Gastrocnemius medialis (tissue), 4 donors: ENCODE data around the gene PLOD3. TPM values are rescaled to one million over a fixed set of nuclear protein-coding genes. Genes with fewer than 3 reads are reported as not detected.

Experiments used
- ATAC-seq, 2 donors: fragments of 150-250 bp; one replicate each; pipeline ENCODE4 v1.9.1; 2016
- DNase-seq, 2 donors: peaks; one replicate each; pipeline ENCODE4 v3.0.0-alpha.2; 2019
- H3K27ac ChIP-seq, 4 donors: fragments of 200-600 bp; sonication (generic); 1 replicate in 1 of 4; 2 replicates in 3 of 4; pipeline ENCODE4 v1.5.1; 2016 to 2018; ENCODE audit warnings: mild to moderate bottlenecking in 2 of 4, moderate library complexity in 1 of 4
- H3K27me3 ChIP-seq, 3 donors: fragments of 200-600 bp; sonication (generic) in 2 of 3; 1 replicate in 1 of 3; 2 replicates in 2 of 3; pipeline versions ENCODE4 v1.5.1 to v1.6.0; 2016 to 2019; ENCODE audit warnings: mild to moderate bottlenecking in 1 of 3, moderate library complexity in 1 of 3
- H3K36me3 ChIP-seq, 2 donors: fragments of 200-600 bp; sonication (generic) in 1 of 2; one replicate each; pipeline ENCODE4 v1.5.1; 2017 to 2018
- H3K4me1 ChIP-seq, 2 donors: fragments of 200-600 bp; sonication (generic) in 1 of 2; one replicate each; pipeline ENCODE4 v1.5.1; 2016 to 2017; ENCODE audit warnings: mild to moderate bottlenecking in 2 of 2
- H3K4me3 ChIP-seq, 4 donors: fragments of 200-600 bp; sonication (generic) in 3 of 4; 1 replicate in 1 of 4; 2 replicates in 3 of 4; pipeline ENCODE4 v1.5.1; 2016 to 2019; ENCODE audit warnings: mild to moderate bottlenecking in 2 of 4
- H3K9me3 ChIP-seq, 3 donors: fragments of 200-600 bp; sonication (generic) in 2 of 3; 1 replicate in 1 of 3; 2 replicates in 2 of 3; pipeline ENCODE4 v1.5.1; 2016 to 2019
- CTCF ChIP-seq, 5 experiments: fragments of 450-650 bp in 3 of 5; fragments of 200-600 bp in 2 of 5; sonication (generic) in 2 of 5; IDR thresholded peaks in 4 of 5; conservative IDR thresholded peaks in 1 of 5; 1 replicate in 4 of 5; 2 replicates in 1 of 5; pipeline ENCODE4 v1.5.1; 2016 to 2019; ENCODE audit warnings: antibody characterized with exemption in 5 of 5, mild to moderate bottlenecking in 3 of 5, moderate library complexity in 3 of 5
- POLR2A ChIP-seq, 2 donors: fragments of 450-650 bp; IDR thresholded peaks; one replicate each; pipeline ENCODE4 v1.6.1; 2017; ENCODE audit warnings: antibody characterized with exemption in 2 of 2, mild to moderate bottlenecking in 2 of 2, moderate library complexity in 2 of 2
- in situ Hi-C, 4 donors: fragments of 200-750 bp; cut with MboI; loops; one replicate each; pipeline versions ENCODE4 v1.15.0 to v1.8.0; 2017; ENCODE audit warnings: low sequenced_read_pairs in 4 of 4
- intact Hi-C: fragments of 100-400 bp; cut with DNase I; formaldehyde crosslinking; loops from one replicate; pipeline ENCODE4 v1.15.1; 2023; ENCODE audit warnings: low total_unique reads
- total RNA-seq, 4 donors: library from RNA; depleted of rRNA; stranded (reverse); fragments of >200 nt; gene quantifications; one replicate each; pipeline versions ENCODE4 v1.1.0 to v1.2.3, GENCODE V29; 2016

The PLOD3 gene
- total RNA-seq, 4 donors from 2014 or later = 8.2 to 24.2 (median 15.5) TPM

- Histone ChIP-seq H3K27me3 (peaks cover 14 to 28% (median 18%) of the 10 kb centered on the region in 3 donors), H3K4me3 (no peak overlapping the region), H3K36me3 (no peaks in the 10 kb centered on the region), H3K27ac (no peak overlapping the region), H3K4me1 (no peaks in the 10 kb centered on the region), H3K9me3 (no peaks in the 10 kb centered on the region)
- intact Hi-C loops (no loop called here), in situ Hi-C loops (no loop called here)
- ATAC-seq = no peak
- no peak for DNase-seq
- no peak for TF ChIP-seq POLR2A (IDR thresholded peaks at IDR 0.05)
- no peak for TF ChIP-seq CTCF (IDR thresholded peaks at IDR 0.05 in 4 of 5, conservative IDR thresholded peaks at IDR 0.05 in 1 of 5)
Measured at GRCh38 chr7:101185258-101185839, 32.0 kb downstream of the PLOD3 start.

GRCh38 chr7:101180130-101180755, 37.1 kb downstream of the PLOD3 start, which contains the start of gene NAT16:
TSS of gene NAT16 (minus strand) at chr7:101180293. CDS start at chr7:101174807, 5,486 bp downstream.
- ATAC-seq (no peak), DNase-seq (no peak)
- H3K4me3 ChIP-seq = no peak within 1 kb of the TSS
- in situ Hi-C loops = no loop called here
- H3K9me3 ChIP-seq = no peaks in the 10 kb centered on the region
- peaks cover 55 to 75% (median 67%) of the 10 kb centered on the region in 3 donors for H3K27me3 ChIP-seq
- intact Hi-C loops = no loop called here
- no peaks in the 10 kb centered on the region for H3K36me3 ChIP-seq
- TF ChIP-seq POLR2A (IDR thresholded peaks at IDR 0.05) = no peak
- TF ChIP-seq CTCF (IDR thresholded peaks at IDR 0.05 in 4 of 5, conservative IDR thresholded peaks at IDR 0.05 in 1 of 5) = no peak
- H3K4me1 ChIP-seq = peaks cover 0 to 3% of the 10 kb centered on the region in 2 donors
- H3K27ac ChIP-seq = no peak within 1 kb of the TSS

- ATAC-seq (no peak), DNase-seq (no peak)
- TF ChIP-seq POLR2A (IDR thresholded peaks at IDR 0.05) = no peak
- TF ChIP-seq CTCF (IDR thresholded peaks at IDR 0.05 in 4 of 5, conservative IDR thresholded peaks at IDR 0.05 in 1 of 5) = no peak
- in situ Hi-C loops (no loop called here), intact Hi-C loops (no loop called here)
- H3K4me3 ChIP-seq = no peak overlapping the region
- H3K9me3 ChIP-seq = no peaks in the 10 kb centered on the region
- no peaks in the 10 kb centered on the region for H3K36me3 ChIP-seq
- peaks cover 0 to 3% of the 10 kb centered on the region in 2 donors for H3K4me1 ChIP-seq
- no peak overlapping the region for H3K27ac ChIP-seq
- peaks cover 59 to 75% (median 72%) of the 10 kb centered on the region in 3 donors for H3K27me3 ChIP-seq
Measured at GRCh38 chr7:101179713-101180112, 37.7 kb downstream of the PLOD3 start.

GRCh38 chr7:101179117-101179516, 38.3 kb downstream of the PLOD3 start:
- Histone ChIP-seq H3K9me3 (no peaks in the 10 kb centered on the region), H3K27me3 (peaks cover 64 to 78% (median 73%) of the 10 kb centered on the region in 3 donors), H3K27ac (no peak overlapping the region), H3K36me3 (no peaks in the 10 kb centered on the region), H3K4me1 (peaks cover 0 to 4% of the 10 kb centered on the region in 2 donors), H3K4me3 (no peak overlapping the region)
- ATAC-seq (no peak), DNase-seq (no peak)
- in situ Hi-C loops = no loop called here
- TF ChIP-seq CTCF (IDR thresholded peaks at IDR 0.05 in 4 of 5, conservative IDR thresholded peaks at IDR 0.05 in 1 of 5) (no peak), POLR2A (IDR thresholded peaks at IDR 0.05) (no peak)
- intact Hi-C loops = no loop called here
